Nucleus accumbens (tissue), 56 donors: Measurements from ENCODE around the gene RIIAD1.
"Not testable (repeated sequence)": the region's sequence is repeated elsewhere in the genome, so short reads cannot be mapped to it uniquely, and the experiment has no call there.

ENCODE experiments used
- DNase-seq, 56 donors: peaks; one replicate each; lab custom pipeline; 2025; lab: John Stamatoyannopoulos, UW

Gene RIIAD1

DNA sequence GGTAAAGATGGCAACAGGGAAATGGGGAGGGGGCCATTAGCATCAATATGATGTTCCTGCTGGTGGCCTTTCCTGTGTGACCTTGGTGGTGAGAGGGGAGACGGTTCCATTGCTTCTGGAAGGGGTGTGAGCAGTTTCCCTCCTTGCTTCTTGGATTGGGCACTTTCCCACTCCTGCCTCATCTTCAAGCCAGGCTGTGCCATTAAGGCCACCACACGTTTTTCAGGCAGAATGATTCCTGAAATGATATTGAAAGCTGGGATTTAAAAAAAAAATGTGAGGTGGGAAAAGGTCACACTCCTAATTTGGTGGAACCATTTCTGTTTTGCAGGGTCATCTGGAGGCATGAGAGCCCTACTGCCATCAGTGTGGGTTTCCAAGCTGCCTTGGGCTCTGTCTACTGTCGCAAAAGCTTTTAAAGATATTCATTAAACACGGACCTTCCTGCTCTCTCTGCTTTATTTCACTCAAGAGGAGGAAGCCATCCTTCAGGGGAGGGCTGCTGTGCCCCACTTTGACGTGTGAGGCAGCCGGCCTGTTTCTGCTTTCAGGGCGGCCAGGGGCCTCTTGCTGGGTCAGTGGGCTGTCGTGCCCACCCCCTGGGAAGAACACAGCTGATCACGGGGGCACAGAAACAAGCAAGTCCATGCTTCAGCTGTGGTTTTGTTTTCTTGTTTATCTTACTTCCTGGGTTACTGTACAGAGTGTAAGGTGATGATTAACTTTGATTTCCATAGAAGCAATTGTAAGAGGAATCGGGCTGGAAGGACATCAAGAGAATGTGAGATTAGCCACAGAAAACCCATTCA lies 8.0 kb downstream of the RIIAD1 start:
- DNase-seq, result no peak

DNA sequence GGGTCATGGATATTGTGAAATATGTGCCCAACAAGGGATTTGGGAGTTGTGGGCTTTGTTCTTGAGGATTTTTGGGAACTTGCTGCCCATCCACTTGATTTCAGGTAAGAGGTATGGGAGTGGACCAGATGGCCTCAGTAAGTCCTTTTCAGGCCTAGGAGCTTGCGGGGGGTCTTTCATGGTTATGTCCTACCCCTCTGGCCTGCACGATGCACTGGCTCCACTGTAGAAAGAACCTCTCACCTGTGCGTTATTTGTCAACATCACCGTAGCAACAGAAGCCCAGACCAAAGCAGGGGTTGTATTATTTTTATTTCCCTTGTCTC lies 8.6 kb downstream of the RIIAD1 start:
- no peak for DNase-seq

DNA sequence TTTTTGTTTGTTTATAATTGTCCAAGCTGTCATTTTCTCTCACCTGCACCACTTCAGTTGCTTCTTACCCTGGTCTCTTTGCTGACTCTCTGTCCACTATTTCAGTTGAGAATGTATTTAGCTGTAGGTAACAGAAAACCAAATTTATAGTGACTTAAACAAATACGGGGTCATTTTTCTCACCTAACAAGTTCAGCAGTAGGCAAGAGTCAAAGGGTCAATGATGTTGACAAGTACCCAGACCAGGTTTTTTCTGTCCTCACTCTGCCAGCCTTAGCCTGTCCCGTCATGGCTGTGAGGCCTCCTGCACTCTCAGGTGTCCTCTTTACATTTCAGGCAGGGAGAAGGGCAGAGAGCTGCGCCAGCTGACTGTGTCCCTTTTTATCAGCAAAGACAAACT lies 11.8 kb downstream of the RIIAD1 start:
- DNase-seq, result no peak

DNA sequence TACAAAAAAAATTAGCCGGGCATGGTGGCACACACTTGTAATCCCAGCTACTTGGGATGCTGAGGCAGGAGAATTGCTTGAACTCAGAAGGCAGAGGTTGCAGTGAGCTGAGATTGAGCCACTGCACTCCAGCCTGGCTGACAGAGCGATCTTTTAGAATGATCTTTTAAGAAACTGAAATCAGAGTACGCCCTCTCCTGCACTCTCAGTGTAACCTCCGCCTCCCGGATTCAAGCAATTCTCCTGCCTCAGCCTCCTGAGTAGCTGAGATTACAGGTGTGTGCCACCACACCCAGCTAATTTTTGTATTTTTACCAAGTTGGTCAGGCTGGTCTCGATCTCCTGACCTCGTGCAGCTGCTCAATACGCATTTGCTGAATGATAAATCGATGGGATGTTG lies 12.7 kb downstream of the RIIAD1 start:
- not testable (repeated sequence) for DNase-seq

DNA sequence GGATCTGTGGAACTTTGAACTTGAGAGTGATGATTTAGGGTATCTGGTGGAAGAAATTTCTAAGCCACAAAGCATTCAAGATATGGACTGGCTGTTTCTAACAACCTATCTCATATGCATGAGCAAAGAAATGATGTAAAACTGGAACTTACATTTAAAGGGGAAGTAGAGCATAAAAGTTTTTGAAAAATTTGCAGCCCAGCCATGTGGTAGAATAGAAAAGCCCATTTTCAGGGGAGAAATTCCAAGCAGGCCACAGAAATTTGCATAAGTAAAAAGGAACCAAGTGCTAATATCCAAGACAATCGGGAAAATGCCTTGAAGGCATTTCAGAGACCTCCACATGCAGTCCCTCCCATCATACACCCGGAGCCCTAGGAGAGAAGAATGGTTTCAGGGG lies 15.7 kb downstream of the RIIAD1 start:
- DNase-seq, result no peak

DNA sequence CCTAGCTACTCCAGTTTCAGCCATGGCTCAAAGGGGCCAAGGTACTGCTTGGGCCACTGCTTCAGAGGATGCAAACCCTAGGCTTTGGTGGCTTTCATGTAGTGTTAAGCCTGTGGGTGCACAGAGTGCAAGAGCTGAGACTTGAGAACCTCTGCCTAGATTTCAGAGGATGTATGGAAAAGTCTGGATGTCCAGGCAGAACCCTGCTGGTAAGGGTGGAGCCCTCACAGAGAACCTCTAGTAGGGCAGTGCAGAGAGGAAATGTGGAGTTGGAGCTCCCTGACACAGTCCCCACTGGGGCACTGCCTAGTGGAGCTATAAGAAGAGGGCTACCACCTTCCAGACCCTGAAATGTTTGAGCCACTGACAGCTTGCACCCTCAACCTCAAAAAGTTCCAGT lies 16.2 kb downstream of the RIIAD1 start:
- no peak for DNase-seq

DNA sequence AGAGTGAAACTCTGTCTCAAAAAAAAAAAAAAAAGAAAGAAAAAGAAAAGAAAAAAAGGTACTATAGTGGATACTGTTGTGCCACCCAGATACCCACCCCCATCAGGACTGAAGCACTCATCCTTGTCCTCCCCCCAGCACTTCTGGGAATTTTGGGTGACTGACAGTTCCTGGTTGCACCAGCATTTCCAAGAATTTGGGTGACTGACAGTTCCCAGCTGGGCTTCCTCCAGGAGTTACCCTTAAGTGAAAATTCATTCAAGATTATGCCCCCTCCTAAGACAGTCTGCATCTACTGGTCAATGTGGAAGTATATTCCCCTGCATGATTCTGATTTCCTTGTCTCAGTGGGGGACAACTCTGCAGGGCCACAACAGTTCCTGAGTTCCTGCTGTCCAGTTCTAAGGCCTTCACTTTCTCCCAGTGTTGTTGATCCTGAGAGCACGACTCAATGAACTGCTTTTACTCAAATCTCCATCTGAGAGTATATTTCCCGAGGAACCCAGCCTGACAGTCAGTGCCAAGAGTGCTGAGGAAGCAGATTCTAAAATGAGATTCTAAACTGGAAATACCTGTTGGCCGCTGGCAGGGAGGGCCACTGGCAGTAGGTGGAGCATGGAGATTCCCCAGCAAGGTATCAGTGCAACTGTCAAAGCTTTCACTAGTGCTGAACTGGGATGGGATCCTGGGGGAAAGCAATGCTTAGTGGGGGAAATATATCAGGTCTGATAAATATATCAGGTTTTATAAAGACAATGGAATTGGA lies 18.5 kb downstream of the RIIAD1 start:
- DNase-seq, result no peak

DNA sequence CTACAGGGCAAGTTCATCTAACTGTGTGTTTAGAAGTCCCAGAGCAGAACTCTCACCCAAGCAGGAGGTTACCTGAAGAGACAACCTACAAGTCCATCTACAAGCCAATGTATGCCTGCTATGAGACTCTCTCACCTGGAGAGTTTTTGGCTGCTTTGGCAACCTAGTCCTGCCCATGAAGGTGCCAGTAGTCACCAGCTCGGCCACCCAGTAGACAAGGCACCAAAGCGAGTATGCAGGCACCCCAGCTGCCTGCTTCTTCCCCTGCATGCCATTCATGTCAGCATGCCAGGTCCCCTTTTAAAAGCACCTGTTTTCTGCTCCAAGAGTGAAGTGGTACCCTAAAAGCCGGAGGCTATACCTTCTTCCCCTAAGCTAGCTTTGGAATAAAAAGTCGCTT lies 20.2 kb downstream of the RIIAD1 start:
- no peak for DNase-seq

DNA sequence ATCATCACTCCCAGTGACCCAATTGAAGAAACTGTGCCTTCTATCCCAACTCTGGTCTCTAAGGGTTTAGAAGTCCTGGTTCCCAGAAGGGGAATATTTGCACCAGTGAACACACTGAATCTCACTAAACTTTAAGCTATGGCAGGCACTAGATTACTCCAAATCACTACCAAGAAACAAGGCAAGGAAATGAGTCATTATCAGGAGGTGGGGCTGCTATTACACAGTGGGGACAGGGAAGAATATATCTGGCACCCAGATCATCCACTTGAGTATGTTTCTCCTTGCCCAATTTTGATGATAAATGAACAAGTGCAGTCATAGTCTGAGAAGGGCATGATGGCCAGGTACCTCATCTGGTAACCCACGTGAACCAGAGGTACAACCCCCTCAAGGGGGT lies 35.0 kb downstream of the RIIAD1 start:
- DNase-seq, result no peak

DNA sequence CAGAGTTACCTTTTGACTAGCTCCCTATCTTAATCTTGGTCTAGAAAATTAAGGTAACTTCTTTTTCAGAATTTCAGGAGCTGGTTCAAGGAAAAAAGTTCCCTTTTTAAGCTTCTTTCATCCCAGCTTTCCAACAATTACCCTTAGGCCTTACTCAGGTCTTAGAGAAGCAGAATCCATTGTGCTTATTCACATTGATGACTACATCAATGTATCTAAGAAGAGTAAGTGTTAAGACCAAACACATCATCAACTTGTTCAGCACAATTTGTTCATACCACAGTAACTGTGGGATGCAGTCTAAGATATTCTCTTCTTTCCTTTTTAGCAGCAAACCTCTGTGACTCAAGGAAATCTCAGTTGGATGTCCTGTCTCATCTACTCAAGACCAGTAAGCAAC lies 37.9 kb downstream of the RIIAD1 start:
- no peak for DNase-seq

DNA sequence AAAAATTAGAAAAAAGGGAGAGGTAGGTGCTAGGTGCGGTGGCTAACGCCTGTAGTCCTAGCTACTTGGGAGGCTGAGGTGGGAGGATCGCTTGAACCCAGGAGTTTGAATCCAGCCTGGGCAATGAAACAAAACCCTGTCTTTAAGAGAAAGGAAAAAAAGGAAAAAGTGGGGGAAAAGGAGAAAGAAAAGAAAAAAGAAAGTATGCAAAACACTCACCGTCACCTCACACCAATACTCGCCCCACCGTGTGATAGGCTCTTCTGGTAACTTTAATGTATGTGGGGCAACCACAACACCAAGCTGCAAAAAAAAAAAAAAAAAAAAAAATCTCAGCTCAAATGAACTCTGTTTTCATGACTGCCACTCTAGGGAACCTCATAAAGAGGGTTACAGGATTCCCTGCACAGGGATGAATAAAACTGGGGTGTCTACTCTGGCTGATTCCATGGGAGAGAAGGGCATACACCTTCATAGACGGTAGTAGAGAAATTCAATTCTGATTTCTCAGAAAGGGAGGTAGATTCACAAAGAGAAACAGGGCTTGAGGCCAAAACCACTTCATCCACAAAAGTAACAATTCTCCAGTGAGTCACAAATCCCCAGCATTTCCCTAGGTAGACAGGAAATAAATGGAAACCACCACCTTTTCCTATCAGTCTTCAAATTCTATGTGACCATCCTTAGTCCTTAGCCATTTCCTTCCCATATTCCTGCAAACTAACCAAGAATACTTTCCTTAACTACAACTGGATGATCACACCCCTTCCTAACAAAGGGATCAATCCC lies 39.5 kb downstream of the RIIAD1 start:
- DNase-seq, result no peak

DNA sequence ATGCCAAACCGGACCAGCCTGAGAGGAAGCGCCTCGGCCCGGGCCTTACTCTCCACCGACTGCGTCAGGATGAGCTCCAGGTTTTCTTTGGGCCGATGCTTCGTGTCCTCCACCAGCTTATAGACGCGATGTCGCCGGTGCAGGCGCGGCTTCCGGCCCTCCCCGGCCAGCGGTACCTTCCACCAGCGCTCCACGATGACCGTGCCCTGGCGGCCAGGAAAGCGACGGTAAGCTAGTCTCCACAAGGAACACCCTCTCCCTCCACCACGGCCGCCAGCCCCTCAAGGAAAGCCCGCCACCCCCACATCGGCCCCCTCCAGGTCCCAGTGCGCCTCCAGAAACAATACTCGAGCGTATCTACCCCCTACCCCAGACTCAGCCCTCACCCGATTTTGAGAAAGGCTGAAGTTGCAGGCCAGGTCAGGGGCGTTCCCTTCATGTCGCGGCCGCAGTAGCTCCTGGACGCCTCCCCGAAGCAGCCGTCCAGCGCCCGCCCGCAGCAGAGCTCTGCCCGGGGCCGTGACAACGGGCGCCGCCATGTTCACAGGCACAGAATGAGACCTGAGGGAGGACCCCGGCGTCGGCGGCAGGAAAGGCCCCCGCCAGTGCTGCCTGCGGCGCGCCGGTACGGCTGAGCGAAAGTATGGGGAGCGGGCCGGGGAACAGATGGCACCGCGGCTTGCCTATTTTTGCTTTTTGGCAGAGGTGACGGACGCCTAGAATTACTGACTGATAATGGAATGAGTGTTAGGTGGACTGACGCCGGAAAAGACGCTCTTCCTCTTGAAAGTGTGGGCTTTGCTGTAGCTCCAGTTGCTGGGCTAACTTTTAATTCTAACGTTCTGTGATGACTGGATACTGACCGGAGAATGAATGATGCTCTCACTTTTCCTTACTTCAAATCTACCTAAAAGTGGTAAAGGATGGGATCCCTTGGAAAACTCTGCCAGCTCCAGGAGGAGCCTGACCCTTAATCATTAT lies 41.9 kb downstream of the RIIAD1 start, which contains the start of gene MRPL9:
TSS of gene MRPL9 (minus strand) at position 556 of the 981 bp plus-strand sequence. CDS start at position 539, 17 bp downstream.
- DNase-seq, result peak in 54 of 56 donors; percentile 29 to 90 (median 73)

DNA sequence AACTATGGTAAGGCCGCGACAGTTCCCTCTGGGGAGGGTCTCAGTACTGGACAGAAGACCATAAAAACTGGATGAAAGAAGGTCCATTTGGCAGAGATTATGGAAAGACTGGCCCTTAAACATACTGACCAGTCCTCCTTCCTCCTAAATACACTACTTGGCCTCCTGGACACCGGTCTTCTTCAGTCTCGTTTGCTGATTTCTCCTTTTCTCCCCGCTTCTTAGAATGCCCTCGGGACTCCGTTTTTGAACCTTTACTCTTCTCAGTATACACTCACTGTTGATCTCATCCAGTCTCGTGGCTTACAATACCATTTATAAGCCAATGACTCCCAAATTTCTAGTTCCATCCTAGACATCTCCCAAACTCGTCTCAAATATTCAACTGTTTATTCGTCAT lies 42.7 kb downstream of the RIIAD1 start:
- DNase-seq, result no peak

DNA sequence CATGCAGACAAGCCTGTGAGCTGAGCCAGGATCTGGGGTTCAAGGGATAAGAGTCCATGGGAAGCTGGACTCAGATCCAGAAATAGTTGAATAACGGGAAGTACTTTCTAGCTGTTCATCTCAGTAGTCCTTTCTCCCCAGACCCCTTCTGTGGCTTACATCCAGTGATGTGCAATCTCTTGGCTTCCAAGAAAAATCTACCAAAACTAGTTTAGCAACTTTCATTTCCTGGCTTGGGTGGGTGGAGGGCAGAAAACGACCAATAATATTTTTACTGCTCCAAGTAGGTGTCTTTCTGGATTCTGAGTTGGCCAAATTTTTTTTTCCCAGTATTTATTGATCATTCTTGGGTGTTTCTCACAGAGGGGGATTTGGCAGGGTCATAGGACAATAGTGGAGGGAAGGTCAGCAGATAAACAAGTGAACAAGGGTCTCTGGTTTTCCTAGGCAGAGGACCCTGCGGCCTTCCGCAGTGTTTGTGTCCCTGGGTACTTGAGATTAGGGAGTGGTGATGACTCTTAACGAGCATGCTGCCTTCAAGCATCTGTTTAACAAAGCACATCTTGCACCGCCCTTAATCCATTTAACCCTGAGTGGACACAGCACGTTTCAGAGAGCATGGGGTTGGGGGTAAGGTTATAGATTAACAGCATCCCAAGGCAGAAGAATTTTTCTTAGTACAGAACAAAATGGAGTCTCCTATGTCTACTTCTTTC lies 47.2 kb downstream of the RIIAD1 start:
- not testable (repeated sequence) for DNase-seq

DNA sequence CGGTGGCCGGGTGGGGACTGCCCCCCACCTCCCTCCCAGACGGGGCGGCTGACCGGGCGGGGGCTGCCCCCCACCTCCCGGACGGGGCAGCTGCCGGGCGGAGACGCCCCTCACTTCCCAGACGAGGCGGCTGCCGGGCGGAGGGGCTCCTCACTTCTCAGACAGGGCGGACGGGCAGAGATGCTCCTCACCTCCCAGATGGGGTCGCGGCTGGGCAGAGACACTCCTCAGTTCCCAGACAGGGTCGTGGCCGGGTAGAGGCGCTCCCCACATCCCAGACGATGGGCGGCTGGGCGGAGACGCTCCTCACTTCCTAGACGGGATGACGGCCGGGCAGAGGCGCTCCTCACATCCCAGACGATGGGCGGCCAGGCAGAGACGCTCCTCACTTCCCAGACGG lies 47.9 kb downstream of the RIIAD1 start:
- not testable (repeated sequence) for DNase-seq

DNA sequence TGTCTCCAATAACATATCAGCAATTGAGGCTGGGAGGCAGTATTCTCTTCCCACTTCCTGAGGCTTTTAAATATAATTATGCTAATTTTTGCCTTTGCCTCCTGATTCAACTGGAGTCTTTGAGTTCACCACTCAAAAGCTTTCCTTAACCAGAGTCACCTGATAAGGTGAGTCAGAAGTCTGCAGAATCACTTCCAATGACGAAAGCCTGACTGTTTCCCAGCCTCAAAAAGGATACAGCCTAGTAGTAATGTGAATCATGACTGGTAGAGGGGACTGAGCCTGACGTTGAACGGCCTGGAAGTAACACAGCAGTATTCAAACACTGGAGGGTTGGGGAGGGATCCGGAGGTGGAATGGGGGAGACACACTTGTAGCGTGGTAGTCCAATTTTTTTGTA lies 52.4 kb downstream of the RIIAD1 start:
- peak in 26 of 56 donors; percentile 1 to 81 (median 30) for DNase-seq

DNA sequence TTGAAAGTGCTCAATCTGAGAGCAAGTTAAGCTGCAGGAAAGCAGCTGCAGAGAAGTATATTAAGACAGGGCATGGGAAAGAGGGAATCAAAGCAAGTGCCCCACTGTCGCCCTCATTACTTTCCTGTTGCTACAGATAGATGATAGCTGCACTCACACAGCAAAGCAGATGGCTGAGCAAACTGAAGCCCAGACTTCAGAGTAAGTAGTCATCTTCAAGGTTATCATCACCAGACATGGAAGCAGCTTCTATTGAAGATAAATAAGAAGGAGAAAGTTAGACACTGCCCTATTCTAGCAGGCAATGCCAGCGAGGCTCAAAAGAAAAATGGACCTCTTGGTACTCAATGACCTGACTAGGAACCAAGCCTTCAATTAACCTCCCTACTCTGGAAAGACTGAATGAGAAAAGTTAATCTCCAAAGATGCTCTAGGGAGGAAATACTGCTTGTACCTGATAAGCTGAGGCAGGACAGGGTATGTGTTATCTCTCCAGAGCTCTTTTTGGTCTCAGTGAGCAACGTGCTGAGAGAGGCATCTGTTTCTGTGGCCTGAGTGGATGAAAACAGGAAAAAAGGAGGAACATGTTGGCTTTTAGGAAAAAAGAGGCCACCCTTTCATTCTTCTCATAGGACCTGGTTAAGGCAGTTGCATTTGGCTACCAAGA lies 53.1 kb downstream of the RIIAD1 start:
- DNase-seq, result no peak

DNA sequence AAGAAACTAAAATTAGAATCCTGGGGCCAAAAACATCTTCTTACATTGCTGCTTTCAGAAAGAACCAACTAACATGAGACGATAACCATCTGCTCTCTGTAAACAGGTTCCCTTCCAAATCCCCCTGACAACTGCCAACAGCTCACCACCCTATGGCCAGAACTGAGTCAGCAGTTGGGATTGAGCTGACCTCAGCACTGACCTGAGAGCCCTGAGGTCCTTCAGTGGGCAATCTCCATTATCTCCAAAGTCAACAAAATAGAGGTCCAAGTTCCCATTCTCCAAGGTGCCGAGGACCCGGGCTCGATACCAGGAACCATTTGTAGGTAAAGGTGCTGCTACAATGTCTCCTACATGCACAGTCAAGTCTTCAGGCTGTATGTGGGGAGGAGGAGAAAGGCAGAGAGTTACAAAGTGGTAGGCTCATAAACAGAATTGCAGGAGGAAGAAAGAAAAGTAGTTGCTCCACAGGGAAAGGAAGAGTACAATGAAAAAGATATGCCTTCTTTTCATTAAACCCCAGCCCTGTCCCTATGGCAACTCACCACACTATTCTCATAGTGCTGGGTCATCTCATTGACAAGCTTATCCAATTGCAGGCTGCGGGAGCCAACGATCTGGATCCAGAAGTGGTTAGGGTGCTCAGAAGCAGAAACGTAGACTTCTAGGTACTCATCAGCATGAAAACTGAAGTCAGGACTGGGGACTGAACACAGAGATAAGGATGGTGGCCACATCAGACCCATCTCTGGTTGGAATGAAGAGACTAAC lies 54.8 kb downstream of the RIIAD1 start:
- DNase-seq, result no peak
